Measurements from ENCODE around the gene PAFAH2.
A peak's percentile ranks its signal among the peaks of the same experiment; 100 is the strongest.
"Not testable (repeated sequence)": the region's sequence is repeated elsewhere in the genome, so short reads cannot be mapped to it uniquely, and the experiment has no call there.

Gene PAFAH2

GRCh38 chr1:25994402-25995150 is 3.3 kb downstream of the PAFAH2 start:
- no peaks in the 10 kb centered on the region for H3K9me3 ChIP-seq (ENCODE audit: control insufficient read depth in 2 of 2, low read length in 2 of 2)
- no peak overlapping the region for H3K4me3 ChIP-seq (ENCODE audit: low read length in 2 of 2)
- H3K27ac ChIP-seq (ENCODE audit: low read depth in 2 of 2, low read length in 2 of 2), result no peak overlapping the region
- H3K36me3 ChIP-seq (ENCODE audit: control insufficient read depth in 2 of 2, insufficient read depth in 2 of 2, low read length in 2 of 2), result peaks cover 3 to 7% of the 10 kb centered on the region in 2 donors
- no peak overlapping the region for H3K9ac ChIP-seq (ENCODE audit: low read depth in 1 of 2, low read length in 2 of 2)
- H3K4me1 ChIP-seq (ENCODE audit: control insufficient read depth in 2 of 2, insufficient read depth in 2 of 2, low read length in 2 of 2), result peaks cover 12 to 14% of the 10 kb centered on the region in 2 donors
- H3K27me3 ChIP-seq (ENCODE audit: control insufficient read depth in 2 of 2, insufficient read depth in 2 of 2, low read length in 2 of 2), result no peaks in the 10 kb centered on the region

DNA sequence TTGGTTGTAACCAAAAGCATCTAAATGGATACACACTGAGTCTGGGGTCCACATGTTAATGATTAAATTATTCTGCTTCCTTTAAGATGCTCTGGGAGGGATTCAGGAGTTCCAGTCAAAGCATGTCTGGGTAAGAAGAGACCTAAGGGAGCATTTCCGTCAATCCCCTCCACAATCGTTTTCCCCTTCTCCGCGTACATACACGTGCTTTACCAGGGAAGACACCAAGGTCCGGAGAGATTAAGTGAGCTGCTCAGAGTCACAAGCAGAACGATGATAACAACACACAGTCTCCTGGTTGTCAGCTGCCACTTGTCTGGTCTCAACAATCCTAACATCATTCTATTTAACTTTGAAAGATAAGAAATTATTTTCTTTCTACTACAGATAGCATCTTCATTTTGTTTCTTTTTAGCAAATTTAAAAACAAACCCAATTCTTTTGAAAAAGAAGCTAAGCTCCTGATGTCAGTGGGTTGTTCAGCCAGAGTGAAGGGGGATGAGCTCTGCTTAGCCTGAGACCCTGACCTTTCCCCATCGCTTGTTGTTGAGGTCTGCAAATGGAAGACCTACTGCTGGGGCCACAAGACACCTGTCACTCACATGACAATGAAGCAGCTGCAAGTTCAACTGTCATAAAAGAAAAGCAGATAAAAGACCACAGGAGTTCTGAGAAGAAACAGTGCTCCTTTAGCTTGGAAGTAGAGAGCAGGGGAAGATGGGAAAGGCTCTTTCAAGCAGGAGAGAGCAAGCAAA is 4.5 kb downstream of the PAFAH2 start:
- no peak overlapping the region for H3K4me3 ChIP-seq (ENCODE audit: low read length in 2 of 2)
- no peak overlapping the region for H3K27ac ChIP-seq (ENCODE audit: low read depth in 2 of 2, low read length in 2 of 2)
- peaks cover 3 to 9% of the 10 kb centered on the region in 2 donors for H3K36me3 ChIP-seq (ENCODE audit: control insufficient read depth in 2 of 2, insufficient read depth in 2 of 2, low read length in 2 of 2)
- H3K9ac ChIP-seq (ENCODE audit: low read depth in 1 of 2, low read length in 2 of 2), result no peak overlapping the region
- H3K9me3 ChIP-seq (ENCODE audit: control insufficient read depth in 2 of 2, low read length in 2 of 2), result no peaks in the 10 kb centered on the region
- H3K4me1 ChIP-seq (ENCODE audit: control insufficient read depth in 2 of 2, insufficient read depth in 2 of 2, low read length in 2 of 2), result peaks cover 8 to 12% of the 10 kb centered on the region in 2 donors
- no peaks in the 10 kb centered on the region for H3K27me3 ChIP-seq (ENCODE audit: control insufficient read depth in 2 of 2, insufficient read depth in 2 of 2, low read length in 2 of 2)

DNA sequence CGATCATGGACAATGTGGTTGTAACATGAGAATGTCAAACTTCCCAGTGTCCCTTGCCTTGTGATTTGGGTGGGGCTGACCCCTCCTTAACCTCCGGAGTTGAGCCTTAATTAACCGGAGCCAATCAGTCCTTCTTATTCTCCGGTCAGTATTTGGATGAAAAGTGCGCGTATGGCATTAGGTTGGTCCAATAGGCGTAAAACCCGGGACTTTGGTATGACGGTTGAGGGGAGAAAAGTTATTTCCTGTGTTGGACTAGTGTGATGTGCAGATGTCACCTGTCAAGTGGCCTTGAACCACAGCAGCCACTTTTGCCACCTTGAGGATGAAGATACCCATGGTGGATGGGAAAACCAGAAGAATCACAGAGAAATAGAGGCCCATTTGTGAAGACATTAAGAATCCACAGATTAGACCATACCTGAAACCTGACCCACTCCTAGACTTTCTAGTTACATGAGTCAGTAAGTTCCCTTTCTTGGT is 5.1 kb downstream of the PAFAH2 start:
- Histone ChIP-seq H3K9ac (ENCODE audit: low read depth in 1 of 2, low read length in 2 of 2) (no peak overlapping the region), H3K4me3 (ENCODE audit: low read length in 2 of 2) (no peak overlapping the region), H3K9me3 (ENCODE audit: control insufficient read depth in 2 of 2, low read length in 2 of 2) (no peaks in the 10 kb centered on the region), H3K27me3 (ENCODE audit: control insufficient read depth in 2 of 2, insufficient read depth in 2 of 2, low read length in 2 of 2) (no peaks in the 10 kb centered on the region), H3K27ac (ENCODE audit: low read depth in 2 of 2, low read length in 2 of 2) (no peak overlapping the region), H3K36me3 (ENCODE audit: control insufficient read depth in 2 of 2, insufficient read depth in 2 of 2, low read length in 2 of 2) (peaks cover 9 to 13% of the 10 kb centered on the region in 2 donors), H3K4me1 (ENCODE audit: control insufficient read depth in 2 of 2, insufficient read depth in 2 of 2, low read length in 2 of 2) (peaks cover 7 to 11% of the 10 kb centered on the region in 2 donors)

DNA sequence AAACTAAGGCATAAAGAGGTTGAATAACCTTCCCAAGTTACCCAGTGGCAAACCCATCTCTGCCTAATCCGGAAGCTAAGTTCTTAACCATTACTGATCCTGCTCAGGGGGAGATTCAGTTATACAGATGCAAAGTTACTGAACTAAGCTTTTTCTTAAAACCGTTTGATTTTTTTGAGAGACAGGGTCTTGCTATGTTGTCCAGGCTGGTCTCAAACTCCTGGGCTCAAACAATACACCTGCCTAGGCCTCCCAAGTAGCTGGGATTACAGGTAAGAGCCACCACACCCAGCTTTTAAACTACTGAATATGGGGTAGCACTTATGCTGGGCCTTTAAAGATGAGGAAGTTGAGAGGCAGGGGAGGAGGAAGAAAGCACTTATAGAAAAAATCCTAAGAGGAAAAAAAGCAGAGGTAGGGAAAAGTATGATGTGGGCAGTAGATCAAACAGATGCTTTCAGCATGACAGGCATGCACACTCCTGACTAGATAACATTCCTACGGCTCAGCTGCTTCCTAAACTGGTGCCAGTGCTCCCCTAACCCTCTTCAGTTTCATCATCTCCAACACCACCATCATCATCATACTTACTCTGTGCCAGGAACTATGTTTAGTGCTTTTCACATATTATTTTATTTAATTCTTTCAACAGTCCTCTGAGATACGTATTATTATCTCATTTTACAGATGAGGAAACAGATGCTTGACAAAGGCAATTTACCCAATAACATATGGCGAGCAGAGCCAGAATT is 5.8 kb downstream of the PAFAH2 start:
- H3K9ac ChIP-seq (ENCODE audit: low read depth in 1 of 2, low read length in 2 of 2), result no peak overlapping the region
- H3K9me3 ChIP-seq (ENCODE audit: control insufficient read depth in 2 of 2, low read length in 2 of 2), result no peaks in the 10 kb centered on the region
- H3K36me3 ChIP-seq (ENCODE audit: control insufficient read depth in 2 of 2, insufficient read depth in 2 of 2, low read length in 2 of 2), result peaks cover 9 to 15% of the 10 kb centered on the region in 2 donors
- no peaks in the 10 kb centered on the region for H3K27me3 ChIP-seq (ENCODE audit: control insufficient read depth in 2 of 2, insufficient read depth in 2 of 2, low read length in 2 of 2)
- H3K4me1 ChIP-seq (ENCODE audit: control insufficient read depth in 2 of 2, insufficient read depth in 2 of 2, low read length in 2 of 2), result peaks cover 5 to 6% of the 10 kb centered on the region in 2 donors
- no peak overlapping the region for H3K4me3 ChIP-seq (ENCODE audit: low read length in 2 of 2)
- no peak overlapping the region for H3K27ac ChIP-seq (ENCODE audit: low read depth in 2 of 2, low read length in 2 of 2)

- H3K4me3 ChIP-seq (ENCODE audit: low read length in 2 of 2), result peak overlapping the region in 1 of 2 donors; percentile 67
- no peaks in the 10 kb centered on the region for H3K27me3 ChIP-seq (ENCODE audit: control insufficient read depth in 2 of 2, insufficient read depth in 2 of 2, low read length in 2 of 2)
- H3K9me3 ChIP-seq (ENCODE audit: control insufficient read depth in 2 of 2, low read length in 2 of 2), result no peaks in the 10 kb centered on the region
- no peaks in the 10 kb centered on the region for H3K4me1 ChIP-seq (ENCODE audit: control insufficient read depth in 2 of 2, insufficient read depth in 2 of 2, low read length in 2 of 2)
- no peak overlapping the region for H3K9ac ChIP-seq (ENCODE audit: low read depth in 1 of 2, low read length in 2 of 2)
- peaks cover 11 to 23% of the 10 kb centered on the region in 2 donors for H3K36me3 ChIP-seq (ENCODE audit: control insufficient read depth in 2 of 2, insufficient read depth in 2 of 2, low read length in 2 of 2)
- no peak overlapping the region for H3K27ac ChIP-seq (ENCODE audit: low read depth in 2 of 2, low read length in 2 of 2)
Measured at GRCh38 chr1:25990702-25991395, 7.0 kb downstream of the PAFAH2 start.

- Histone ChIP-seq H3K9me3 (ENCODE audit: control insufficient read depth in 2 of 2, low read length in 2 of 2) (no peaks in the 10 kb centered on the region), H3K9ac (ENCODE audit: low read depth in 1 of 2, low read length in 2 of 2) (no peak overlapping the region), H3K27me3 (ENCODE audit: control insufficient read depth in 2 of 2, insufficient read depth in 2 of 2, low read length in 2 of 2) (no peaks in the 10 kb centered on the region), H3K4me3 (ENCODE audit: low read length in 2 of 2) (peak overlapping the region in 1 of 2 donors; percentile 67), H3K27ac (ENCODE audit: low read depth in 2 of 2, low read length in 2 of 2) (no peak overlapping the region), H3K36me3 (ENCODE audit: control insufficient read depth in 2 of 2, insufficient read depth in 2 of 2, low read length in 2 of 2) (peaks cover 14 to 26% of the 10 kb centered on the region in 2 donors), H3K4me1 (ENCODE audit: control insufficient read depth in 2 of 2, insufficient read depth in 2 of 2, low read length in 2 of 2) (no peaks in the 10 kb centered on the region)
Measured at GRCh38 chr1:25990251-25990650, 7.6 kb downstream of the PAFAH2 start.

DNA sequence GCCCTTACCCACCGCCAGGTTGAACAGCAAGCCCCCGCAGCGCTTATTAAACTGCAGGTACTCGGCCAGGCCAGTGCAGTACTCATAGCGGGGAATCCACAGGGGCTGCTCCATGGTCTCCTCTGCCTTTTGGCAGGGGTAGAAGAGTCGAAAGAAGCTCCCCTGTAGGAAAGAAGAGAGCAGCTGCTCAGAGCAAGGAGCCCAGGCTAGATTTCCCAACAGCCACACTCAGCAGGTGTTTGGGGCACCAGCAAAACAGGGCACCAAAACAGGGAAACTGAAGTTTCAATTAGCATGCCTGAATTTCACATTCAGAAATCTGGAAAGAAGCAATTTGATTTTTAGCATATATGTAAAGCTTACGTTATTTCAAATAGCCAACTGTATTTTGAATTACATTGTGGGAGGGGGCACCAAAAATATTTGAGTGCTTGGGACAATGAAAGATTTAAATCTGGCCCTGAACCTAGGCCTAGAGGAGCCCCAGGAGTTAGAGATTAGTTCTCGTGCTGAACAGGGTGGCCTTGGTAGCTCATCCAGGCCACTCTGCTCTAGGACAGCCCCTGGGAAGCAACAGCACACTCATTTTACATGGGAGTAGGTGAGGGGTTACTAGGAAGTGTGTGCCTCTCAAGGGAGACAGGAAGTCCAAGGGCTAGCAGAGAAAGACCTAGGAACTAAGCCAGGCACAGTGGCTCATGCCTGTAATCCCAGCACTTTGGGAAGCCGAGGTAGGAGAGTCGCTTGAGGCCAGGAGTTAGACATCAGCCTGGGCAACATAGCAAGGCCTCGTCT is 8.2 kb downstream of the PAFAH2 start:
- Histone ChIP-seq H3K27me3 (ENCODE audit: control insufficient read depth in 2 of 2, insufficient read depth in 2 of 2, low read length in 2 of 2) (no peaks in the 10 kb centered on the region), H3K27ac (ENCODE audit: low read depth in 2 of 2, low read length in 2 of 2) (no peak overlapping the region), H3K4me3 (ENCODE audit: low read length in 2 of 2) (peak overlapping the region in 1 of 2 donors; percentile 4), H3K9ac (ENCODE audit: low read depth in 1 of 2, low read length in 2 of 2) (no peak overlapping the region), H3K4me1 (ENCODE audit: control insufficient read depth in 2 of 2, insufficient read depth in 2 of 2, low read length in 2 of 2) (no peaks in the 10 kb centered on the region), H3K9me3 (ENCODE audit: control insufficient read depth in 2 of 2, low read length in 2 of 2) (no peaks in the 10 kb centered on the region), H3K36me3 (ENCODE audit: control insufficient read depth in 2 of 2, insufficient read depth in 2 of 2, low read length in 2 of 2) (peaks cover 14 to 29% of the 10 kb centered on the region in 2 donors)

DNA sequence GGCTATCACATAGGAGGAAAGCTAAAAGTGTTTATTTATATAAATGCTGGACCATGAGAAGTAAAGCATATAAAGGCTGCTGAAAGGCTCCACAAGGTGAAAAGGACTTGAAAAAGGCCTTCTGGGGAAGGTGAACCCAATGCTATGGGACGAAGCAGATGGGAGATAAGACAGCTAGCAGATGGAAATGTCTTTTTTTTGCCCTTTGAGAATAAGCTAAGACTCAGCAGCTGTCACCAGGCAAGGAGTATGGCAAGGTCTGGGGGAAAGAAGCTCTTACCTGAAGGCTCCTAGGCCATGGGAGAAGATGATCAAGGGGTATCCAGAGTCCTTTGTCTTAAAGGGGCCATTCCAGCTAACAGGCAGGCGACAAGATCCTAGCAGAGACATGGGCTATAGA is 9.9 kb downstream of the PAFAH2 start:
- H3K4me1 ChIP-seq (ENCODE audit: control insufficient read depth in 2 of 2, insufficient read depth in 2 of 2, low read length in 2 of 2), result no peaks in the 10 kb centered on the region
- no peaks in the 10 kb centered on the region for H3K27me3 ChIP-seq (ENCODE audit: control insufficient read depth in 2 of 2, insufficient read depth in 2 of 2, low read length in 2 of 2)
- H3K36me3 ChIP-seq (ENCODE audit: control insufficient read depth in 2 of 2, insufficient read depth in 2 of 2, low read length in 2 of 2), result peaks cover 25 to 44% of the 10 kb centered on the region in 2 donors
- H3K9ac ChIP-seq (ENCODE audit: low read depth in 1 of 2, low read length in 2 of 2), result no peak overlapping the region
- H3K27ac ChIP-seq (ENCODE audit: low read depth in 2 of 2, low read length in 2 of 2), result no peak overlapping the region
- no peak overlapping the region for H3K4me3 ChIP-seq (ENCODE audit: low read length in 2 of 2)
- no peaks in the 10 kb centered on the region for H3K9me3 ChIP-seq (ENCODE audit: control insufficient read depth in 2 of 2, low read length in 2 of 2)

DNA sequence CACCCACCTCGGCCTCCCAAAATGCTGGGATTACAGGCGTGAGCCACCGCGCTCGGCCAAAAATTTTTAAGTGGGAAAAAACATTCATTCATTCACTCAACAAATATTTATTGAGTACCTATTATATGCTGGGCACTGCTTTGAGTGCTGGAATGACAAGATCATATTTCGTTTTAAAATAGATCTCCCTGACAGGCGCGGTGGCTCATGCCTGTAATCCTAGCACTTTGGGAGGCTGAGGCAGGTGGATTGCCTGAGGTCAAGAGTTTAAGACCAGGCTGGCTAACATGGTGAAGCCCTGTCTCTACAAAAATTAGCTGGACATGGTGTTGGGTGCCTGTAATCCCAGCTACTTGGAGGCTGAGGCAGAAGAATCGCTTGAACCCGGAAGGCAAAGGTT is 11.1 kb downstream of the PAFAH2 start:
- not testable (repeated sequence) for H3K9me3 ChIP-seq (ENCODE audit: control insufficient read depth in 2 of 2, low read length in 2 of 2); H3K4me3 ChIP-seq (ENCODE audit: low read length in 2 of 2); H3K4me1 ChIP-seq (ENCODE audit: control insufficient read depth in 2 of 2, insufficient read depth in 2 of 2, low read length in 2 of 2); H3K27me3 ChIP-seq (ENCODE audit: control insufficient read depth in 2 of 2, insufficient read depth in 2 of 2, low read length in 2 of 2); H3K9ac ChIP-seq (ENCODE audit: low read depth in 1 of 2, low read length in 2 of 2); H3K27ac ChIP-seq (ENCODE audit: low read depth in 2 of 2, low read length in 2 of 2)
- H3K36me3 ChIP-seq (ENCODE audit: control insufficient read depth in 2 of 2, insufficient read depth in 2 of 2, low read length in 2 of 2), result peaks cover 37 to 56% of the 10 kb centered on the region in 2 donors
